HG02938 (cell line): Measurements from ENCODE around the gene HOMER3.

Experiments
- ATAC-seq: cut with Tn5 transposase; IDR thresholded peaks from one replicate; pipeline ENCODE4 v1.9.1; 2021; ENCODE audit warnings: mild to moderate bottlenecking, moderate library complexity; ENCODE audit not compliant: unreplicated experiment

HOMER3 gene

DNA sequence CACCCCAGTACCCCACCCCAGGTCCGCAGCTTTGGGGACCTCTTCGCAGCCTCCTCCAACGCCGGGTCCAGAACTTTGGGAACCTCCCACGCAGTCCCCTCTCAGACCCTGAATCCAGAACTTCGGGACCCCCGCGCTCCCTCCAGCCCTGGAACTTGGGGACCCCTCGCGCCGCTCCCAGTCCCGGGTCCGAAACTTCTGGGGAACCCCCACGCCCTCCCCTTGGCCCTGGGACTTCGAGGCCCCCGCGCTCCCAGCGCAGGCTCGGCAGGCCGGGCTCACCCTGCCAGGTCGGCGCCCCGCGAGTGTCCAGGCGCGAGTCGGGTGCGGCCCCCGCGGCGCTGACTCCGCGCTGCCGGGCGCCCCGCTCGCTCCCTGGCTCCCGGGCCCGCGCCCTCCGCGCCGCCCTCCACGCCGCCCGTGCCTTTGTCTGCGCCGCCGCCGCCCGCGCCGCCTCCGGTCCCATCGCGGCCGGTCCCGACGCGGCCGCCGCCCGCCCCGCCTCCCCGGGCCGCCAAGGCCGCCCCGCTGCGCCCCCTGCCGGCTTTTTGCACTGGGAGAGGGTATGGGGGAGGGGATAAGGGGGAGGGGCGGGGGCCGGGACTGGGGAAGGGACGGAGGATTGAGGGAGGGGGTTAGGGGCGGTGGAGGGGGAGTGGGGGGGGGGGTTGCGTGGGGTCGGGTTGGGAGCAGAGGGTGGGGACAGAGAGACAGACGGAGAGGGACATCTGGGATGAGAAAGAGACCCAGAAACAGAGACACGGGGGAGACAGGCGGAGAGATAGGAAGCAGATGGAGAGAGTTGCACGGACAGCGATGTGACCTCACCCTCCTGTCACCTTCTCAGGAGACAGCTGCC lies at the start of gene HOMER3:
Gene HOMER3, minus strand, starts transcription at position 449 of the 859 bp plus-strand sequence. CDS start 2,235 bp downstream, outside the sequence.
- no peak for ATAC-seq

DNA sequence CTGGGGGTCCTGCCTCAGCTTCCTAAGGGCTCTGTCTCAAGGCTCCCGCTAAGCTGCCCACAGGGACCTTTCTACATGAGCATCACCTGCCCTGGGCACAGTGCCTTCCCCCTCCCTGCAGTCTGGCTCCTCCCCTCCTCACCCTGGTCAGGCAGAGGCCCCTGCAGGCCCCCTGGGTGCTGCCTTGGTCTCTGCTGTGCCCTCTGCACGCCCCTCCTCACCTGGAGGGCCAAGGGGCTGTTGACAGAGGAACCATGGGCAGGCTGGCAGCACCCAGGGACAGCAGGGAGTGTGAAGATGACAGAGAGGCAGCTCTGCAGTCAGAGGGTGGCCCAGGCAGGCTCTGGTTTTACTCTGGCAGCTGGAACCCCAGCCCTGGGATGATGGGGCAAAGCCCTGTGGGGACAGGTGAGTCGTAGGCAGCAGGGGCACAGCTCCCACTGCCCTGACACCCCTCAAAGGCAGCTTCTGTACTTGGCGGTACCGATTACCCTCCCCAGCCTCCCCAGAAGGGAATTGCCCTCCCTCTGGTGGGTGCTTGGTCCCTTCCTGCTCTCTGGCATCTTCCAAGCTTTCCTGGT lies 49.2 kb upstream of the HOMER3 start:
- no peak for ATAC-seq

DNA sequence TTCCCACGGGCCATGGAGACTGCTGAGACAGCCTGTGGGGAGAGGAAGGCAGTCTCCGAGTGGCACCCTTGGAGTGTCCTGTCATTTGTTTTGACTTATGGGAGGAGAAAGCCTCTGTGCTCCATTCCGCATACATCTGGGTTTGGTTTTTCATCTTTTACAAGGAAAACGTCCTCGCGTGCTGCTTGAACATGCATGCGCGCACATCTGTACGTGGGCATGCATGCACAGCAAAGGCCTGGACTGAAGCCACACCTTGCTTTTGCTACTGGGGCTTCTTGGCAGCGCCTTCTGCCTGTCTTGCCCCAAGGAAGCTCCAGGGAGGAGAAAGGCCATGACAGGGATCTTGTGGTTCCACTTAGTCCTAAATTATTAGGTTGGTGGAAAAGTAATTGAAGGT lies 48.3 kb upstream of the HOMER3 start:
- ATAC-seq, result no peak

DNA sequence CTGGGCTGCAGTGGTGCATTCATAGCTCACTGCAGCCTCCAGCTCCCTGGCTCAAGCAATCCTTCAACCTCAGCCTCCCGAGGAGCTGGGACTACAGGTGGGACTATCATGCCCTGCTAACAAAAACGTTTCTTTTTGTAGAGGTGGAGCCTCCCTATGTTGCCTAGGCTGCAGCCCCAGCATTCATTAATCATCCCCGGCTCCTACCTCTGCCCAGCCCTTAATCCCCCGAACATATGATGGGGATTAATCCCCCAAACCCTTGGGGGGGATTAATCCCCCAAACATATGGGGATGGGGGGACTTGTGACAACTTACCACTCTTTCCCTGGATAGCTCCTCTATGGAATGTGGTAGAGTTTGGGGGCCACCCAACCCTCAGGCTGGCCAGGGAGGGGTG lies 46.4 kb upstream of the HOMER3 start:
- ATAC-seq, result no peak

DNA sequence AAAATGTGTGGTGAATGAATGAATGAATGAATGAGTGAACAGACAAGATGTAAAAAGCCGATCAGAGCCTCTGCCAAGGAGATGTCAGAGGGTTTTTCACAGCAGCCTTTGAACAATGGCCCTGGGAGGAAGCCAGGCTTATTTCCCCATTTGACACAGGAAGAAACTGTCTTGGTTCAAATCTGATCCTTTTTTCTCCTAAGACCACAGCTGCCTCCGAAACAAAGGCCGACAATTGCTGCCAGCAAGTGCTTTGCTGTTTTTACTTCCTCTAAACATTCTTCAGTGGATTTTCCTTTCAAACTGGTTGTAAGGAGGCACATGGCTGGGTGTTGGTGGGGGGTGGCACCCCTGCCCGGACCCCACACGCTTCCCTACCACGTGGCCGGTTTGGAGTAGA lies 44.2 kb upstream of the HOMER3 start:
- no peak for ATAC-seq

DNA sequence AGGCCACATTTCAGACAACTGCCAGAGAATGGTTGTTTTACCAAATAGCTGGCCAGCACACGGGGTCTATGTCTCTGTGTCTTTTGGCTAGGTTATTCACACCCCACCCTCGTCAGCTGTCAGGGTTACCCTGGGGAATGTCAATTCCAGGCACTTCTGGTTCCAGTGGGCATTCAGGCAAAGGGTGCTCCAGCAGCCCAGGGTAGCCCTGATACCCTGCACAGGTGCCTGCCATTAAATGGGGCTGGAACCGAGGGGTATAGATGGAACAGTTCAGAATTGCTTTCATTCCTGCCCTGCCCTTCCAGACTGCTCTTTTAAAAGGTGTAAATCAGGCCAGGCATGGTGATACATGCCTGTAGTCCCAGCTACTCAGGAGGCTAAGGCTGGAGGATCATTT lies 43.2 kb upstream of the HOMER3 start:
- no peak for ATAC-seq

DNA sequence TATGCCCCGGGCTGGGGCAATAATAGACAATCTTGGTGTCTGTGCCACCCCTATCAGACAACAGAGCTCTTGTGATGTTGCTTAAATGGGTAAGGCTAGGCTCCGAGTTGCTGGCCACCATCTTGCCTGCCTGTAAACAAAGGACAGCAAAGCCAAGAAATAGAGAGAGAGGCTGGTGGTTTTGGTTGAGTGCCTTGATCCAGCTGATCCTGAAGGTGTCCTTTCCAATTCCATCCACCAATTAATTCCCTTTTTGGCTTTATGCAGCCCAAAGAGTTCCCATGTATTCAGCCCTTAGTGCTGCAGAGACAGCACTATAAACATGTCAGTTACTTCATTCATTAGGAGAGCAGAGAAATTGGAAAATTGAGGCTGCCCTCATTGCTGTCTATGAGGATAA lies 41.7 kb upstream of the HOMER3 start:
- ATAC-seq, result no peak

DNA sequence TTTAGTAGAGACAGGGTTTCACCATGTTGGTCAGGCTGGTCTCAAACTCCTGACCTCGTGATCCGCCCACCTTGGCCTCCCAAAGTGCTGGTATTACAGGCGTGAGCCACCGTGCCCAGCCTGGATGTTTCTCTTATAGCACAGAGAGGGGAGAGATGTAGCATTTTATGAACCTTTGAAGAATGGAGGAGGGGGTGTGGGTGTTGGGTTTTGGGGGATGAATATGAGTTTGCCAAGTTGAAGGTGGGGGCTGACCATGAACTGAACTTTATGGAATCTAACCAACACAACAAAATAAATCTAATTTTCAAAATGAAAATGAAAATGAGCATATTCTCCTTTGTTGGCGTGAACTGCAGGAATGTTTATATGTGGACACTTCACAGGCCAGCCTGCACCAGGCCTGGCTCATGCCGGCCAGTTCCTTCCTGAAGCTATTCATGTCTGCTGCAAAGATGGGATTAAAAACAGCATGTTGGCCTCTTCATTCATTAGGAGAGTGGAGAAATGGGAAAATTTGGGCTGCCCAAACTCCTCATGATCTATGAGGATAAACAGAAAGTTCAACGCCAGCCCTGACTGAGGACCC lies 39.5 kb upstream of the HOMER3 start:
- ATAC-seq, result no peak

DNA sequence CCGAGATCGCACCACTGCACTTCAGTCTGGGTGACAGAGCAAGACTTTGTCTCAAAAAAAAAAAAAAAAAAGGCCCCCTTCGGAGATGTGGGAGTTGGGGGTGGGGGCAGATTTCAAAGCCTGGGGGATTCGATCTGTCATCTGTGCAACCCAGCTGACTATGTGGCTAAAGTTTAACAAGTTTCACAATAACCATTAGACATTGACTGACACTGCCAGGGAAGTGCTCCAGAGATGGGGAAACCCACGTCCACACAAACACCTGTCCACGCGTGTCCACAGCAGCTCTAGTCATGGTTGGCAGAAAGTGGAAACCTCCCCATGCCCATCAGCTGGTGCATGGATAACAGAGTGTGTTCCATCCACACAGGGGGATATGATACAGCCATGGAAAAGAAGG lies 37.6 kb upstream of the HOMER3 start:
- ATAC-seq, result no peak

DNA sequence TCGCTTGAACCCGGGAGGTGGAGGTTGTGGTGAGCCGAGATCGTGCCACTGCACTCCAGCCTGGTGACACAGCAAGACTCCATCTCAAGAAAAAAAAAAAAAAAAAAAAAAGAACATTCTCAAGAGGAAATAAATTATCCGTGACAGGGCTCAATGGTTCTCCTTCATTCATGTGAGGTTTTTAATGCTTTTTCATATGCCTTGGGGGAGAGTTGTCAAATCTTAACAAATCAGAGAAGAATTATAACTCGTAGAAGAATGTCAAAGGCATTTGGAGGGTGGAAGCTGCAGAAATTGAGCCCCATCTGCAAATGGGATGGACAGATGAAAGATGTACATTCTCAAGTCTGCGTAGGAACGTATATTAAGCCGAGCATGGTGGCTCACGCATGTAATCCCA lies 34.9 kb upstream of the HOMER3 start:
- ATAC-seq, result no peak

DNA sequence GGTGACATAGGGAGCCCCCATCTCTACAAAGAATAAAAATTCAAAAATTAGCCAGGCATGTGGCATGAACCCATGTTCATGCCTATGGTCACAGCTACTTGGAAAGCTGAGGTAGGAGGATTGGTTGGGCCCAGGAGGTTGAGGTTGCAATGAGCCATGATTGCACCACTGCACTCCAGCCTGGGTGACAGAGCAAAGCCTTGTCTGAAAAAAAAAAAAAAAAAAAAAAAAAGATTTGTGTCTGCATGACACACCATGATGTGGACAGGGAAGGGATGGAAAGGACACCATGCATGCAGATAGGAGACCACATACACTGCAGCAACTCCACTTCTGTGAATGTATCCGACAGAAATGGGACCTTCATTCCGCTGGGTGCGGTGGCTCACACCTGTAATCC lies 34.0 kb upstream of the HOMER3 start:
- no peak for ATAC-seq

DNA sequence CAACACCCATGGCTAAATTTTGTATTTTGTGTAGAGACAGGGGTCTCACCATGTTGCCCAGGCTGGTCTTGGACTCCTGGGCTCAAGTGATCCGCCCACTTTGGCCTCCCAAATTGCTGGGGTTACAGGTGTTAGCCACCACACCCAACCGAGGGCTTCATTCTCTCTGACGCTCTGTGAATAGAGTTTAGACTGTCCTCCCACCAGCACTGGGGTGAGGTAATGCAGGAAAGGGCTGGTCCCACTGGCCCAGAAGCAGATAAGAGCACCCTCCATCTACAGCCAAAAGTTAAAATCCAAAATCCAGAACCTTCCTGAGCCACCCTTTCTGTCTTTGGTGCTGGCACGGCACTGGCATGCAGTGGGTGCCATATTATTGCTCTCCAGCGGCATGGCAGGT lies 31.8 kb upstream of the HOMER3 start:
- no peak for ATAC-seq

DNA sequence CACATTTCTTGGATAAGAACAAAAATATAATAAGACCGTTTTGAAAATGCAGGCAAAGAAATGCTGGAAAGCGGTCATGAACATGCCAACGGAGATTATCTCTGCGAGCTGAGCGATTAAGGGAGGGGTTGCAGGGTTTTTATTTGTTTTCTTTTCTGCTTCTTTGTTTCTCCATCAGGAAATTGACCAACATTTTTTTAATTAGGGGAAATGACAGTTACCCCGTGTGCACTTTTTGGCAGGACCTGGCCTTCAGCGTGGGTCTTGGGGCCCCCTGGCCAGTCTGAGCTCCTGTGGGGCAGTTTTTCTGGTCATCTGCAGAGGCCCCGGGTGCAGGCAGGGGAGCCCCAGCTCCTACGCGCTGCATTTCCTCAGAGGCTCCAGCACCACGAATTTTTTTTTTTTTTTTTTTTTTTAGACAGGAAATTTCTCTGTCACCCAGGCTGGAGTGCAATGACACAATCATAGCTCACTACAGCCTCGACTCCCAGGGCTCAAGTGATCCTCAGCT lies 31.3 kb upstream of the HOMER3 start:
- no peak for ATAC-seq

DNA sequence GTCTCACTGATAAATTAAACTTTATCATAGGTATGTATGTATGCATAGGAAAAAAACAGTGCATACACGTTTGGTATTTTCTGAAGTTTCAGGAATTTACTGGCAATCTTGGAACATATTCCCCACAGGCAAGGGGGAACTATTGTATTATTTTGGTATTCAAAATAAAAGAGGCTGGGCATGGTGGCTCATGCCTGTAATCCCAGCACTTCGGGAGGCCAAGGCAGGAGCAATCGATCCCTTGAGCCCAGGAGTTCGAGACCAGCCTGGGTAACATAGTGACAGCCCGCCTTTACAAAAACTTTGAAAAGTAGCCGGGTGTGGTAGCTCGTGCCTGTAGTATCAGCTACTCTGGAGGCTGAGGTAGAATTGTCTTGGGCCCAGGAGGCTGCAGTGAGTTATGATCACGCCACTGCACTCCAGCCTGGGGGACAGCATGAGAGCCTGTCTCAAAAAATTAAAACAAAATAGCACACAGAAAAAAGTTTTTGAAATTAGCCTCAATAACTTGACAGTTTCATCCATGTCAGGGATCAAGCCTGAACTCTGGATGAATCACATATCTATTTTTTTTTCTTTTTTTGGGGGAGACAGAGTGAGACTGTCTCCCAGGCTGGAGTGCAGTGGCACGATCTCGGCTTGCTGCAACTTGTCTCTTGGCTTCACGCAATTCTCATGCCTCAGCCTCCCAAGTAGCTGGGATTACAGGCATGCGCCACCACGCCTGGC lies 29.1 kb upstream of the HOMER3 start:
- no peak for ATAC-seq

DNA sequence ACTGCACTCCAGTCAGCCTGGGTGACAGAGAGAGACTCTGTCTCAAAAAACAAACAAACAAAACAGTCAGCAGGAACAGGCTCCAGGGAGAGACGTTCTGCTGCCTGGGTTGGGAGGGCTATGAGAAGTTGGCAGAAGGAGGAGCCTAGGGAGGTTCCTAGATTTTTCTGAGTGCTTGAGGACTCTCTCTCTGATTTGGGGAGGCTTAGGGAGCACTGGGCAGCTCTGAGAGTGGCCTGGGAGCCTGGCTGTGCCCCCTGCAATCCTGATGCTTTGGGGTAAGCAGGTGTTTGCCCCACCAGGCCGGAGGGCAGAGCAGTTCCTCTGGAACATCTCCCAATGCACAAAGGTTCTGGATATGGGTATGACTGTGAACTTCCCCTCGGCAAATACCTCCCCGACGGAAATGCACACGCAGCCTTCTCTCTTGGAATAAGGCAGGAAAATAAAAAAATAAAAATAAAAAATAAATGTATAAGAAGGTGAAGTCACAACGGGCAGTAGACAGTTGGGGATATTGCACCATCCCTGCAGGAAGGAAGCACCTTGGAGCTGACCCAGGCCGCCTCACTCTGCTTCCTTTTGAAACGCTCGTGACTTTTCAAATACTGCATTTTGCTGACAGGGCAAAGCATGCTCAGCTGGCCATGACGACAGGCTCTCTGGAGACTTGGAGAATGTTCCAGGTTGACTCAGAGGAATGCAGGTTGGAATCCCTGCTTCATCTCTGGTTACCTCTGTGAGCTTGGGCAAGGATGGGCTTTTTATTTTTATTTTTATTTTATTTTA lies 26.5 kb upstream of the HOMER3 start:
- ATAC-seq, result no peak

DNA sequence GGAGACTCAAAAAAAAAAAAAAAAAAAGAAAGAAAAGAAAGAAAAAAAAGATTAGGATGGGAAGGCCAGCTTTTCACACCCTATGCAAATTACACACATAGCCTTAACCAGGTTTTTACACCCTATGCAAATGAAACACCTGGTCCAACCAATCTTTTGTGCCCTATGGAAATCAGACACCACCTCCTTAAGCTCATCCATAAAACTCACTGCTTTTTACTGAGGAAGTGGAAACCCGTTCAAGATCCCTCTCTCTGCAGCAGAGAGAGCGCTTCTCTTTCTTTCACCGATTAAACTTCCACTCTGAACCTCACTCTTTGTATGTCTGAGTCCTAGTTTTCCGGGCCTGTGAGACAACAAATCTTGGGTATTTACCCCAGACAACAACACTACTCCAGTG lies 25.3 kb upstream of the HOMER3 start:
- no peak for ATAC-seq

DNA sequence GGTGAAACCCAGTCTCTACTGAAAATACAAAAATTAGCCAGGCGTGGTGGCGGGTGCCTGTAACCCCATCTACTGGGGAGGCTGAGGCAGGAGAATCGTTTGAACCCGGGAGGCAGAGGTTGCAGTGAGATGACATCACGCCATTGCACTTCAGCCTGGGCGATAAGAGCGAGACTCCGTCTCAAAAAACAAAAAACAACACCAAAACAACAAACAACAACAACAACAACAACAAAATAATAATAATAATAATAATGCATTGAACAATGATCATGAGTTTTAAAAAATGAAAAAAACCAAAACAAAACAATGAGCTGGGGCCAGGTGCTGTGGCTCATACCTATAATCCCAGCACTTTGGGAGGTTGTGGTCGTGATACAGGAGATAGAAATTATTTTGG lies 23.1 kb upstream of the HOMER3 start:
- ATAC-seq, result no peak

DNA sequence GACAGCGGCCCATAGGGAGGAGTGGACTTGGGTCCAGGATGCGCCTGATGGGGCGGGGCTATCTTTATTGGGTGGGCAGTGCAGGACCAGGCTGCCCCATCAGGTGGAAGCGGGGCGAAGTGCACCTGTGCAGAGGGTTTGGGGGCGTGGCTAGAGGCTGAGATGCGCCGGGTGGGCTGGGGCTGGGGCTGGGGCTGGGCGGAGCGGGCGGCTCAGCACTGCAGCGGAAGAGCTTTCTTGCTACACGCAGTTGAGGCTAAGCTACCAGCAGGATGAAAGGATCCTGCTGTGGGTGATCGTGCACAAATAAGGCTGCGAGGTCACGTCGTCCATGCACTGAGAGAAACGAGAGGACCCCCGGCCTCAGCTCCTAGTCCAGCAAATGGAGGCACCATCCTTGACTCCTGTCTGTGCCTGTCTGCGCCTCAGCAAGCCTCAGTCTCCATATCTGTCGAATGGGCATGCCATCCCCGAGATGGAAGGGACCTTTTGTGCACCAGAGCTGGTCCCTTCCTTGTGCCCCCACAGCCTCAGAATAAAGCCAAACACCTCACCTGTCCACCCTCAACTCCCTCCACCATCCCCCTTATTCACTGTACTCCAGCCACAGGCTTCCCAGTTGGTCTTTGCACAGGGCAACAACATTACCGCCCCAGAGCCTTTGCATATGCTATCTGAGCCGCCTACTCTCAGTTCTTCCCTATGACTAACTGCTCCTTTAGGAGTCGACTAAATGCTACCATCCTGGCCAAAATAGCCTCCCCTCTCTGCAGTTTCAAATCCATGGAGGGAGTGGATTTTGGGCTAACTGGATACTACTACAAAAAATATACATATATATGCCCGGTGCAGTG lies 21.0 kb upstream of the HOMER3 start:
- no peak for ATAC-seq

DNA sequence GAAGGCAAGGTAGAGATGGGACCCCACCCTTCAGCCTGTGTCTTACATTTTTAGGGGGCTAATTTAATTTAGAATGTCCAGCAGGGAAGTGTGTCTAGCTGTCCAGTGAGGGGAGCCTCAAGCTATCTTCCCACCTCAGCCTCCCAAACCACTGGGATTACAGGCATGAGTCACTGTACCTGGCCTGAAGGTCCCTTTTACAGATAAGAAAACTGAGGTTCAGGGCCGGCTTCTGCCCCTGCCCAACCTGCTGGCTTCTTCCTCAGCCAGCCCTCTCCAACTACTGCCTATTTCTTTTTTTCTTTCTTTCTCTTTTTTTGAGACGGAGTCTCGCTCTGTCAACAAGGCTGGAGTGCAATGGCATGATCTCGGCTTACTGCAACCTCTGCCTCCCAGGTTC lies 19.4 kb upstream of the HOMER3 start:
- ATAC-seq, result no peak

DNA sequence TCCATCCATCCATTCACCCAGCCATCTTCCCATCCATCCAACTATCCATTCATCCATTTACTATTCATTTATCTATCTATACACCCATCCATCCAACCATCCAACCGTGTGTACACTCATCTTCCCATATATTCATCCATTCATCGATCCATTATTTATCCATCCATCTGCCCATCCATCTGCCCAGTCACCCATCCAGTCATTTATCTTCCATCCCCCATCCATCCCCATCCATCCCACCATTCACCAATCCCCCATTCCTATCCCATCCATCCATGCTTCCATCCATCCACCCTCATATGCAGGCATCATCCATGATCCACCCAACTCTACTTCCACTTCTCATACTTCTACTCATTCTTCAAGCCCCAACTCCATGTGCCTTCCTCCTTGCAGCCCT lies 14.0 kb upstream of the HOMER3 start:
- ATAC-seq, result no peak
